Stimulated activated CD8-positive, alpha-beta memory T cell treated with anti-CD3 and anti-CD28 coated beads, Interleukin-7, amount 100 ng/mL, for 1 hour (primary cell): ENCODE data around the gene GPBP1.
"Not testable (repeated sequence)": the region's sequence is repeated elsewhere in the genome, so short reads cannot be mapped to it uniquely, and the experiment has no call there.

Source experiments
- DNase-seq, 2 donors: peaks; one replicate each; pipeline ENCODE4 v3.0.0-alpha.2; 2020; ENCODE audit warnings: low read depth in 2 of 2

The GPBP1 gene, protein sequence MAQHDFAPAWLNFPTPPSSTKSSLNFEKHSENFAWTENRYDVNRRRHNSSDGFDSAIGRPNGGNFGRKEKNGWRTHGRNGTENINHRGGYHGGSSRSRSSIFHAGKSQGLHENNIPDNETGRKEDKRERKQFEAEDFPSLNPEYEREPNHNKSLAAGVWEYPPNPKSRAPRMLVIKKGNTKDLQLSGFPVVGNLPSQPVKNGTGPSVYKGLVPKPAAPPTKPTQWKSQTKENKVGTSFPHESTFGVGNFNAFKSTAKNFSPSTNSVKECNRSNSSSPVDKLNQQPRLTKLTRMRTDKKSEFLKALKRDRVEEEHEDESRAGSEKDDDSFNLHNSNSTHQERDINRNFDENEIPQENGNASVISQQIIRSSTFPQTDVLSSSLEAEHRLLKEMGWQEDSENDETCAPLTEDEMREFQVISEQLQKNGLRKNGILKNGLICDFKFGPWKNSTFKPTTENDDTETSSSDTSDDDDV

DNA sequence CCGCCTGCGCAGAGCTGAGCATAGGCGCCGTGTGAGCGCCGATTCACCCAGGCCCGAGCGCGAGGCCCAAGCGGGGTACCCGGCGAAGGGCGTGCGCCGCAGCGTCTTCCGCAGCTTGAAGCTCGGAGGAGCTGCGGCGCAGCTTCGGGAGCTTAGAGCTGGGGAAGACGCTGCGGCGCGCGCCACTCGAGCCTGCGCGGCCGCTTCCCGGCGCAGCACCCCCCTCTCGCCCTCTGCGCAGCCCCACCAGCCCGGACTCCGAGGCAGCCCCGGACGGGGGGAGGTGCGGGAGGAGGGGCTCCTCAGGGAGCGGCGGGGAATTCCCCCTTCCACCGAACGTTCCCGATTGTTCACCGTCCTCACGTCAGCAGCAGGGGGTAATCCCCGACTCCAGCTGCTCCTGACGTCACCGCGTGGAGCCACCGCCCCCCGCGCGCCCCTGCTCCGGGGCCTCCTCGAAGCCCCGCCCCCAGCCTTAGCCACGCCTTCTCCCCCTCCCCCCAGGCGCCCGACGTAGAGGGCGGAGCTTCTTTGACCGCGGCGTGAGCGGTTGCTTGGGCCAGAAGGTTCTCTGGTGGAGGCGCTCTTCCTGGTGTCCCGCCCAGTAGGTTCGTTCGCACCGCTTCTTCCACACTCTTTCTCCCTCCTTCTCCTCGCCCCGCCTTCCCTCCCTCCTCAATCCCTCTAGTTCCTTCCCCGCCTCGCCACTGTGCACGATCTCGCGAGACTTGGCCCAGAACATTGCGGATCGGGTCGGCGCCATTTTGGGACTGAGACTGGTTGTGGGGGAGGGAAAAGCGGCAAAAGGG, at the start of gene GPBP1:
Gene GPBP1 (plus strand): TSS at position 741 of the 809 bp plus-strand sequence. CDS start 40,072 bp downstream, outside the sequence.
- DNase-seq = peak; percentile 95 to 96

DNA sequence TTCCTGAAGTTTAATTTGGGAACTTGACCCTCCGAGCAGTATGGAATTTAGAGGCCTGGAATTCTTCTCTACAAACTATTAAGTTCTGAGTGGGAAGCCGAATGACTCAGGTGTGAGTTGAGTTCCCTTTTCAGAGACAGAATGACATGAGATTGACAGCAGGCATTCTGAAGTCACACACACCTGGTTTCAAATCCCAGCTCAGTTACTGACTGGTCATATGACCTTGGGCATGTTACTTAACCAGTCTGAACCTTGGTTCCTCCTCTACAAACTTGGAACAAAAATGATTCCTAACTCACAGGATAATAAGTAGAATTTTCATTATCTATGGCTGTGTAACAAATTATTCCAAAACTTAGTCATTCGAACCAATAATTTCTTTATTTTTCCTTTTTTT, 45.5 kb upstream of the GPBP1 start:
- no peak for DNase-seq

DNA sequence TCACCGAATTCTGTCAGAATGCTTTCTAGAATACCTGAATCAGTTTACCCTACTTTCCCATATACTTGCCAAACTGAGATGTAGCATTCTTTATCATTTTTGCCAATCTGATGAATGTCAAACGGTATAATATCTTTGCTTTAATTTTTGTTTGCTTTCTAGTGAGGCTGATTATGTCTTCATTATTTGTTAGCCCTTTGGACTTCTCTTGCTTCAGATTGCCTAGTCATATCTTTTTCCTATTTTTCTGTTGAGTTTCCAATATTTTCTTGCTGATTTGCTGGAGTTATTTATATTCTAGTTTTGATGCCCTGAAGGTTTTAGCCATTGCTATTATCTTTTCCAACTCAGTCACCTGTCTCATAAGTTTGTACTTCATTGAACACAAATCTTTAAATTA, 40.3 kb upstream of the GPBP1 start:
- DNase-seq = no peak

DNA sequence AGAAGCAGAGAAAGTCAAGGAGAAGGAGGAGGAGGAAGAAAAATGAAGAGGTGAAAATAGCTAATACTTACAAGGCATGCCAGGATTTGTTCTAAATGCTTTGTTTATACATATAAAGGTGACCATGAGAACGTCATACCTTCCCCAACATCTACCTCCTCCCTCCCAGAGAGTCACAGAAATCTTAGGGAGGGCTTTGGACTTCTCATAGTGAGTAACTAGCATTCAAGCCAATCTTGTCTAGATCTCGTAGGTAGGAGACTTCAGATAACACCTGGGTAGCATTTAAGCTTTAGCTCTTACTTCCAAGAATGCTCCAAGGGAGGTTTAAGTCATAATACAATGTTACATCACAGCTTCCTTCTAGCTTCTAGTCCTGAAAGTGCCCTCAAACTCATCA, 36.5 kb upstream of the GPBP1 start:
- DNase-seq = no peak

DNA sequence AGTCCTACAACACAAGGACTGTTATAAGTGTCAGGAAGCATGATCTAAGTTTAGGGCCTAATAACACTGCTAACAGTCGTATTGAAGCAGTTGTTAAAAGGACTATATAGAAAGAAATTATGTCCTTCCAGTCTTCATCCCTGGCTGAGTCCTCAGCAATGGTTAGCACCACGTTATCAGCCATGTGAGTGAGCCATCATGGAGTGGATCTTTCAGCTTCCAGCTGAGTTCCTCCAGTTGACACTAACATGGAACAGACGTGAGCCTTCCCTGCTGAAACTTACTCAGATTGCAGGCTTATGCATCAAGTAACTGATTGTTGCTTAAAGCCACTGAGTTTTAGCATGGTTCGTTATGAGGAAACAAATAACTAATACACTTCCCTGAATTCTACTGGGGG, 21.5 kb upstream of the GPBP1 start:
- no peak for DNase-seq

DNA sequence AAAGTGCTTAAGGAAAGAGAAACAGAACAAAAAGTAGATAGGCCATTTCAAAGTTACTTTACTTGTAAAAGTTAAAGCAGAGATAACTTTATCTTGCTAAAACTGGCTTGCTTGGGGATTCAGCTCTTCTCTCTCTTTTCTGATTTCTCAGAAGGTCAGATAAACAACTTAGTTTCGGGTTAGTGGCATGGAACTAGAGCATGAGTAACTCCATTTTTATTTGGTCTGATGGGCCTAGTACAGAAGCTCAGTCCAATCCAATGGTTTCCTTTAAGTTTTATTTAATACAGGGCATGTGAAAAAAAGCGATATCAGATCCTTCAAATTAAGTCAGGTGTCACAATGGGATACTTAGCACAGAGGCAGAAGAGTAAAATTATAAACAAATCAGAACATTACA, 18.8 kb upstream of the GPBP1 start:
- DNase-seq = no peak

DNA sequence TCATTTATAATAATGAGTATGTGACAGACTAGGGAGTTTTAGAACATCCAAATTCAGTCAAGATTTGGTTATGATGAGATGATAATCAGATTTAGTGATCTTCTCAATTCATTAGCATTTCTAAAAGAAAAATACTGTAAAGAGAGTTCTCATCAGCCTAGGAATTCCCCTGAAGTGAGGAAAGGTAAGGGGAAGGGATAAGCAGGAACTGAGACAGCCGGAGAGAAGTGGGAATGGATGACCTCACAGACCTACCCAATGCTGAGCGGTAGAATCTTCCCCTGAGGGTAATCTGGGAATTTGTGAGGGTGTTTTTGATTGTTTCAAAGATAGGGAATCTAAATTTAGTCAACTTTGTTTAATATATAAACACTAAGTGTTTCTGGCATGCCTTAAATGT, 16.7 kb upstream of the GPBP1 start:
- DNase-seq = no peak

DNA sequence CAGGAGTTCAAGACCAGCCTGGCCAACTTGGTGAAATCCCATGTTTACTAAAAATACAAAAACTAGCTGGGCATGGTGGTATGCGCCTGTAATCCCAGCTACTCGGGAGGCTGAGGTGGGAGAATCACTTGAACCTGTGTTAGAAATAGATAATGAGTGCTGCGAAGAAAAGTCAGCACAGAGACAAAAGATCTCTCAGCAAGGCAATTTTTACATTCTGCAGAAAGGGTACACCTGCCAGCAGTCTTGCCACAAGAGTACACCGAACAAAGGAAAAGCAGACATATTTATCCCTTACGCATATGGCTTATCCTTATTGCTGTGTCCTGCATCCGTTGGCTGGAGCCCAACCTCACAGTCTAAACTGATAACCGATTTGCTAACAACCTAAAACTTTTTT, 16.2 kb upstream of the GPBP1 start:
- no peak for DNase-seq

DNA sequence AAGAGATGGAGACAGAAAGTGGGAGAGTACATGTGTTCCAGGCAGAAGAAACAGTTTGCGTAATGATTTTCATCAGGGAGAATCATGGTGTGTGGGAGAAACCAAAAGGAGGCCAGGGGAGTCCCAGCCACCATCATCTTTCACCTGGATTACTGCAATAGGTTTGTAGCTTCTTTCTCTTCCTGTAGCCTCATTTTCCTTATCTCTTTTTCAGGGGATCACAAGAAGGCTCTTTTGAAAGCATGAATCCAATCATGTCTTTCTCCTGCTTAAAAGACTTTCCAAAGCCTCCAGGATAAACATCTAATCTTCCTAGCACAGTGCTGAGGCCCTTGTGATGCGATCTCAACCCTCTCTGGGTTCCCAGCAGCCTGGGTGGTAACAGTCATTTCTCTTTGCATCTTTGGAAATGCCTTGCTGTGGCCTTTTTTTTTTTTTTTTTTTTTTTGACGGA, 10.3 kb upstream of the GPBP1 start:
- DNase-seq = no peak

DNA sequence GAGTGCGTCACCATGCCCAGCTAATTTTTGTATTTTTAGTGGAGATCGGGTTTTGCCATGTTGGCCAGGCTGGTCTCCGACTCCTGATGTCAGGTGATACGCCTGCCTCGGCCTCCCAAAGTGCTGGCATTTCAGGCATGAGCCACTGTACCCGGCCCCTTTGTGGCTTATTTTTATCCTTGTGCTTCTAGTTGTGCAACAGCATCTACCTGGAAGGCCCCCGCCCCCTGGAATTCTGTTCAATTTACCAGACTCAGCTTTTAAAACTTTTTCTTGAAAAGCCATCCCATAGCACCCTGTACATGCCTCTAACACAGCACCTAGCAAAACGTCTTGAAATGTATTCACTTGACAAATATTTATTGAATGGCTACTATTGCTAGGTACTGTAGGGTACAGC, 9.7 kb upstream of the GPBP1 start:
- no peak for DNase-seq

DNA sequence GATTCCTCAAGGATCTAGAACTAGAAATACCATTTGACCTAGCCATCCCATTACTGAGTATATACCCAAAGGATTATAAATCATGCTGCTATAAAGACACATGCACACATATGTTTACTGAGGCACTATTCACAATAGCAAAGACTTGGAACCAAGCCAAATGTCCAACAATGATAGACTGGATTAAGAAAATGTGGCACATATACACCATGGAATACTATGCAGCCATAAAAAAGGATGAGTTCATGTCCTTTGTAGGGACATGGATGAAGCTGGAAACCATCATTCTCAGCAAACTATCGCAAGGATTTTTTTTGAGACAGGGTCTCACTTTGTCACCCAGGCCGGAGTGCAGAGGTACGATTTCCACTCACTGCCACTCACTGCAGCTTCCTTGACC, 8.7 kb upstream of the GPBP1 start:
- DNase-seq = not testable (repeated sequence)

DNA sequence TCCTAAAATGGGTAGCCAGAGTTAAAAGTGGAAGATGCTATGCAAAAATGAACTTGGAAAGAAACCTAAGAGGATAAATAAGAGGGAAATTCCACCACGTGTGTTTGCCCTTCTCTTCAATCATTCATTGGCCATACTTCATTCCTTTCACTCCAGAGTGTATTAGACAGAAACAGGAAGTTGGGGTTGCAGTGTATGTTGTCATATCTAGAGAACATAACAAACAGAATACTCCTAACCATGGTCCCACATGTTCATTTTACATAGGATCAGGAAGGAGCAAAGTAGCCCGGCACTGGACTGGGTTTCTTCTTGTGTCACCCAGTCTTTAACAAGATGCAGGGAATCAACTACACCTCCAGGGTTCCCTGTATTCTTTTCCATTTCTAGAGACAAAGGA, 7.6 kb upstream of the GPBP1 start:
- no peak for DNase-seq

DNA sequence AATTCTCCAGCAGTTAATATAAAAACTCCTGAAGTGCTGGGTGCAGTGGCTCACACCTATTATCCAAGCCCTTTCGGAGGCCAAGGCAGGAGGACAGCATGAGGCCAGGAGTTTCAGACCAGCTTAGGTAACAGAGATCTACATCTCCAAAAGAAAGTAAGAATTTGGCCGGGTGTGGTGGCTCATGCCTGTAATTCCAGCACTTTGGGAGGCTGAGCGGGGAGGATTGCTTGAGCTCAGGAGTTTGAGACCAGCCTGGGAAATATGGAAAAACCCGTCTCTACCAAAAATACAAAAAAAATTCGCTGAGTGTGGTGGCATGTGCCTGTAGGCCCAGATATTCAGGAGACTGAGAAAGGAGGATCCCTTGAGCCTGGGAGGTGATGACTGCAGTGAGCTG, 6.7 kb upstream of the GPBP1 start:
- no peak for DNase-seq

DNA sequence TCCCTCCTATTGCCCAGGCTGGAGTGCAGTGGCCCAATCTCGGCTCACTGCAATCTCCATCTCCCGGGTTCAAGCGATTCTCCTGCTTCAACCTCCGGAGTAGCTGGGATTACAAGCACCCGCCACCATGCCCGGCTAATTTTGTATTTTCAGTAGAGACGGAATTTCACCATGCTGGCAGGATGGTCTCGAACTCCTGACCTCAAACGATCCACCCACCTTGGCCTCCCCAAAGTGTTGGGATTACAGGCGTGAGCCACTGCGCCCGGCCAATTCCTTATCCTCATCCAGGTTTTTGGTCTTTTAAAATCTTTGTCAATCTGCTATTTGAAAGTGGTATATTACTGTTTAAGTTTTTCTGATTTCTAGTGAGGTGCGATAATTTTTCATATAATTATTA, 3.7 kb upstream of the GPBP1 start:
- not testable (repeated sequence) for DNase-seq

DNA sequence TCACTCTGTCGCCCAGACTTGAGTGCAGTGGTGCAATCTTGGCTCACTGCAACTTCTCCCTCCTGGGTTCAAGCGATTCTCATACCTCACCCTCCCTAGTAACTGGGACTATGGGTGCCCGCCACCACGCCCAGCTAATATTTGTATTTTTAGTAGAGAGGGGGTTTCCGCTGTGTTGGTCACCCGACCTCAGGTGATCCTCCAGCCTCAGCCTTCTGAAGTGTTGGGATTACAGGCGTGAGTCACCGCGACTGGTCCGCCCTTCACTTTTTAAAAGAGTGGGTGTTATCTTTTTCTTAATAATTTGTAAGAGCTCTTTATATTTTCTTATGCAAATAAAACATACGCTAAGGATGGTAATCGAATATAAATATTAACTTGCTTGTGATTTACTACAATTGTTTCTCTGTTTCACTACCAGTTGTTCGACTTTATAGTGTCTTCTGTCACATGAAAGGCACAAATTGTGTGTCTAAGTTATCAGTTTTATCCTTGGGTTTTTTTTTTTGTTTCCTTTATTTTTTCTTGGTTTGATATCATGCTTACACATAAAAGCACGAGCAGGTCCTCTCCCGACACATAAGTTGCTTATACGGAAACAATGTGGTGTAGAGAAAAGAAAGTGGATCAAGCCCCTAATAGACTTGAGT, 1.9 kb upstream of the GPBP1 start:
- no peak for DNase-seq

DNA sequence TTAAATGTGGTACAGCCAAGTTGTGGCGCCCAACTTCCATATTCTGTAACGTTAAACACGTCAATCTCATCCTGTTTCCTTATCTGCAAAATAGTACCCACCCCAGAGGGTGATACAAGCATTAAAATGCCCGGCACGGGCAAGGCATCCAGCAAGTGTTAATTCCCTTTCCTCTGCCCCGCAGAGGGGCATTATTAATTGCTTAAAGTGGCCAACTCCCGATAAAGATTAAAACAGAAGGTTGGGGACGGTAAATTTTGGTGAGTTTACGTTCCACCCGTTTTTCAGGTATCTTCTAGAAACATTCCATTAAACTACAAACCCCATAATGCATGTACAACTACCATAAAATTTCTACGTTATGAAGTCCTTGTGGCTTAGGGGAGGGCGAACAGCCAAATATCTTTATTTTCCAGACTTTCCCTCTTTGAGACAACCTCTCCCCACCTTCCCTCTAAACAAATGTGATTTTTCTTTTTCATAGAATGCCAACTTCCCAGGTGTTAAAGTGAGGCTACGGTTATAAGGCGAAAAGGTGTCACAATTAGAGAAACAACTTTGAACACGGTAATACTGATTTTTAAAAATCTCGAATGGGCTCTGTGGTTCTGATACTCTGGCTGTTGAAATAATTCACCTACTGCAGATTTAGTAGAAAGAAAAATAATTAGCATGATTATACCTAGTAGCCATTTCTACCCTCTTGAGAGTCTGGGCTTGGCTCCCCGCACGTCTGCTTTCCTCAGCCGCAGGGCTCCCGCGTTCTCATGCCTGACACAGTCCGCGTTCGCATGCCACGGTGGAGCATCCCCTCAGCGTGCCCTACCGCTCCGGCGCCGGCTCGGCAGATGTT, 1.2 kb upstream of the GPBP1 start:
- DNase-seq = no peak

DNA sequence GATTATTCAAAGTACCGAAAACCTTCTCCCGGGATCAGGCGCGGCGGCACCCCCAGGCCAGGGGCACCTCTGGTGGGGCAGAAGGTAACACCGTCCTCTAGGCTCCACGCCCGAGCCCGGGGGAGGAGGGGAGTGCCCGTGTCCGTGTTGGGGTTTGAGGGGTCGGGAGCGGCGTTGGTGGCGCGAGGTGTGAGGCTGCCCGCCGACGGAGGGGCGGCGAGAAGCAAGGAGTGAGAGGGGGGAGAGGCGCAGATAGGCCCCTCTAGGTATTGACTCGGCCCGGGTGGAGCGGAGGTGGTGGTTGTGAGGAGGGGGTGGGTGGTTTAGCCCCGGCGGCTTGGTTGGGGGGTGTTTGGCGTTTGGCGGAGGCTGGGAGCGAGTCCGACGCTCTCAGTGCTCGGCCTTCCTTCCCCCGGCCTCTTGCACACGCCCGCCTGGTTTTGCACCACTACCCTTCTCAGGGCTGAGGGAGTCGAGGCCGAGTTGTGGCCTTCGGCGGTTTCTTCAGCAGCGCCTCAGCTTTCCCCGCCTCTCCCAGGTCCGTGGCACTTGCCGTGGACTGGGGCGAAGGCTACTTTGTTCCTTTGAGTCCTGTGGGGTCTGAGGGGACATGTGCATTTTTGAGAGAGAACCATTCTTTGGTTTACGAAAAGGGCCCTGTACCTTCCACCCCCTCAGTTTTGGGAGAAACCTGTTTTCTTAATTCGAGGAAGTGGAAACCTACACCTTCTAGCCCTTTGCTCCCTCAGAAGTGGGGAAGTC, 450 bp downstream of the GPBP1 start:
- DNase-seq = no peak

DNA sequence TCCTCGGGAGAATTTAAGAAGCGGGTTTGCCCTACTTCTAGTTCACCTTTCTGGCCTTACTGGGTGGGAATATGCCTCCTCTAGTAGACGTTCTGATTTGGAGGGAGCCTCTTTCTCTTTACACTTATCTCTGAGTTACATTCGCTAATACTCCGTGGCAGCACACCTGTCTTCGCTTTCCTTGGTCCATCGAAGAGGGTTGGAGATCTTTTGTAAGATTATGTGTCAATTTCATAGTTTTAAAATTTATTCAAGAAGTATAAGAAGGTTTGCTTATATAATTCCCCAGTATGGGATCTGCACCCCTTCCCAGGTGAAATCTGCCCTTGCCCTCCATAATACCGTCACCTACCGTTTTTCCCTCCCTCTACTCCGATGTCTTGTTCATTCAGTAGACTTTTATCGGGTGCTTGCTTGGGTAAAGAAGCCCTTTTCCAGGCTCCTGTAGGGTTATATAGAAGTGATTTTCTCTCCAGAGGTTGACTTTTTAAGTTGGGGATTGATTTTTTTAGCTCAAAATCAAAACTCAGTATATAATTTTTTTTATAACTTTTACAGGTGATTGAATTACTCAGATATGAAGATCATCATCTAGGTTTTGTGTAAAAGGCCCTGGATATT, 1.1 kb downstream of the GPBP1 start:
- DNase-seq = no peak

DNA sequence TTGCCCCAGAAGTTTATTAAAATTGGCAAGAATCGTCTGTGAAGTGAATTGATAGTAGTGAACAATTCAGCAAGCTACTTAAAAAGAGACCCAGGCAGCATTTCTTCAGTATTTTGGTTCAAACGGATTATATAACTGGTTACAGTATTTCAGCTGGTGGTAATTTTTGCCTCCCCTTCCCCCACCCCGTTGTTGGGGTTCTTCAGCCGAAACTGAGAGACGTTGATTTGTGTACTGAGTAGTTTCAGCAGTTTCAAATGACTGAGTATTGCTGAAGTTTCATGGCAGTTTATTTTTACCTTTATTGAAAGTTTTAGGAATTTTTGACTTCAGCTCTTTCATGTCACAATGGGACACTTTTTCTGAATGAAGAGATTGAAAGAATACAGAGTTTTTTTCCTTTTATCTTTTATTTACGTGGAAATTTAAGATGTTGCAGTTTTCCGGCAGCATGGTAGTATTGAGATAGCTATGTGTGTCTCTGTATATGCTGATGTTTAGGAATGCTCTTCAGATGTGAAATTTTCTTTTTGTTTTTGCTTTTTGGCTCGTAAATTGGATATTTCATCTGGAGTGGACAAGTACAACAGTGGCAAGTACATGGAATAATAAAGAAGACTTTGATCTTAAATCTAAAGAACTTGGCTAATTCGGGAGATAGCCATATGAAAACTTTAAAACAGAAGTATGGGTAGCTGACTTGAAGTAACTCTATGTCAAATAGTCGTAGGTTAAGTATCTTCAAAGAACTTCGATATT, 1.9 kb downstream of the GPBP1 start:
- DNase-seq = no peak
